ENCODE measurements around the gene MREG.
"Not testable (repeated sequence)": the region's sequence is repeated elsewhere in the genome, so short reads cannot be mapped to it uniquely, and the experiment has no call there.

MREG gene

GRCh38 chr2:215929602-215930335, 83.6 kb downstream of the MREG start:
- H3K9me3 Mint-ChIP-seq: no peaks in the 10 kb centered on the region
- H3K27ac Mint-ChIP-seq: no peak overlapping the region
- H3K4me1 Mint-ChIP-seq (ENCODE audit: low read depth in 2 of 2): no peaks in the 10 kb centered on the region
- DNase-seq (no peak), ATAC-seq (replicated peaks) (no peak)
- no peaks in the 10 kb centered on the region for H3K36me3 Mint-ChIP-seq (ENCODE audit: insufficient read depth)
- H3K4me3 Mint-ChIP-seq: no peak overlapping the region
- H3K27me3 Mint-ChIP-seq: peaks cover 20 to 24% of the 10 kb centered on the region in 2 donors

- peaks cover 37 to 38% of the 10 kb centered on the region in 2 donors for H3K27me3 Mint-ChIP-seq
- no peaks in the 10 kb centered on the region for H3K36me3 Mint-ChIP-seq (ENCODE audit: insufficient read depth)
- DNase-seq (no peak), ATAC-seq (replicated peaks) (no peak)
- no peak overlapping the region for H3K27ac Mint-ChIP-seq
- no peaks in the 10 kb centered on the region for H3K9me3 Mint-ChIP-seq
- H3K4me1 Mint-ChIP-seq (ENCODE audit: low read depth in 2 of 2): no peaks in the 10 kb centered on the region
- H3K4me3 Mint-ChIP-seq: no peak overlapping the region
Measured at GRCh38 chr2:215928086-215928485, 85.3 kb downstream of the MREG start.

DNA sequence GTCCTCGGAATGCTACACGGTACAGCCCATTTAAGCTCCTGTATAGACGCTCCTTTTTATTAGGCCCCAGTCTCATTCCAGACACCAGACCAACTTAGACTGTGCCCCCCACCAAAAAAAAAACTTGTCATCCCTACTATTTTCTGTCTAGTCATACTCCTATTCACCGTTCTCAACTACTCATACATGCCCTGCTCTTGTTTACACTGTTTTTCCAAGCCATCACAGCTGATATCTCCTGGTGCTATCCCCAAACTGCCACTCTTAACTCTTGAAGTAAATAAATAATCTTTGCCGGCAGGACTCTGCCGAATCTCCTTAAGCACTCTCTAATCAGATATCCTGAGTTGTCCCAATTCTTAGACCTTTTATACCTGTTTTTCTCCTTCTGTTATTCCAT, 86.4 kb downstream of the MREG start:
- not testable (repeated sequence) for DNase-seq, H3K4me3 Mint-ChIP-seq

DNA sequence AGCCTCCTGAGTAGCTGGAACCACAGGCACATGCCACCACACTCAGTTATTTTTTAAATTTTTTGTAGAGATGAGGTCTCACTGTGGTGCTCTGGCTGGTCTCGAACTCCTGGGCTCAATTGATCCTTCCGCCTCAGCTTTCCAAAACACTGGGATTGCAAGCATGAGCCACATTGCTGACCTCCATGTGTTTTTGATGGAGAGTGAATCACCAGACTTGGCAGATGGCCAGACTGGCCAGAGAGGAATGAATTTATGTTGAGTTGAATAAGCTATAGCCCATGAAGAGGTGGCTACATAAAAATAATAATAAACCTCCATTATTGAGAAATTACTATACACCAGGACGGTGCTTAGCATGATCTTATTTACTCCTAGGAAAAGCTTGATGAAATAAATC, 91.5 kb downstream of the MREG start:
- peaks cover 37 to 46% of the 10 kb centered on the region in 2 donors for H3K27me3 Mint-ChIP-seq
- peaks cover 3% of the 10 kb centered on the region for H3K36me3 Mint-ChIP-seq (ENCODE audit: insufficient read depth)
- ATAC-seq (replicated peaks): no peak
- no peaks in the 10 kb centered on the region for H3K9me3 Mint-ChIP-seq
- no peaks in the 10 kb centered on the region for H3K4me1 Mint-ChIP-seq (ENCODE audit: low read depth in 2 of 2)
- no peak for DNase-seq
- no peak overlapping the region for H3K27ac Mint-ChIP-seq
- H3K4me3 Mint-ChIP-seq: no peak overlapping the region

More for the DNA sequence above, 86.4 kb downstream of the MREG start:
- not testable (repeated sequence) for H3K4me1 Mint-ChIP-seq (ENCODE audit: low read depth in 2 of 2); ATAC-seq (replicated peaks); H3K27ac Mint-ChIP-seq; H3K36me3 Mint-ChIP-seq (ENCODE audit: insufficient read depth); H3K9me3 Mint-ChIP-seq
- peaks cover 43 to 45% of the 10 kb centered on the region in 2 donors for H3K27me3 Mint-ChIP-seq

DNA sequence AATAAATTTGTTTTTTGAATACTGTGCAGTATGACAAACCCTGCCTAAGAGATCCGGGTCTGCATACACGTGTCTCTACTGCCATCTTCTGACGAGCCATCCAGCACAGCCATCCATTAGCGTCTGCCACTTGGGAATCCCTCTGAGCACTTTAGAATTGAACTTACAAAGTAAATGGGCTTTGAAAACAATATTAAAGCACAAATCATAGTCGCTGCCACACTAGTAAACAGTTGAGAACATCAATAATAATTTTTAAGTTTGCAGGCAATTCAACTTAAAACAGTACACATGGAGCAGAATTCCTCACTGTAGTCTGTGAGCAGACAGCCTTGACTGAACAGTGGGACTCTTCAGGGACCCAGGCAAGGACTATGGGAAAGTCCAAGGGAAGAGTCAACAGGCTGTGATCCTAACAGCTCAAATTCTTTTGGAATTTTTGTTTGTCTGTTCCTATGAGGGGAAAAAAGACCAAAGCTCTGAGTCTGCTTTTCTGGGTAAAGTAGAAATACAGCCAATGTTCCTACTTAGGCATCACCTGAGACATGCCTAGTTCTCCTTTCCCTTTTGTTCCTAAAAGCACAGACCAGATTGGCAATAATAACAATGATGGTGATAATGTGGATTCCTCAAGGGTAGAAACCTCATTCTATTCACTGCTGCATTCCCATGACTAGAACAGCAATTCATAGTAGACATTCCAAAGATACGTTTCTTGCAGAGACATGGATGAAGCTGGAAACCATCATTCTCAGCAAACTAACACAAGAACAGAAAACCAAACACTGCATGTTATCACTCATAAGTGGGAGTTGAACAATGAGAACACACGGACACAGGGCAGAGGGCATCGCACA, 92.9 kb downstream of the MREG start:
- peak; percentile 41 to 47 (median 42) for DNase-seq
- Mint-ChIP-seq H3K4me3 (no peak overlapping the region), H3K27ac (no peak overlapping the region), H3K36me3 (ENCODE audit: insufficient read depth) (peaks cover 3% of the 10 kb centered on the region), H3K4me1 (ENCODE audit: low read depth in 2 of 2) (peaks cover 0 to 7% of the 10 kb centered on the region in 2 donors), H3K27me3 (peaks cover 37 to 42% of the 10 kb centered on the region in 2 donors), H3K9me3 (no peaks in the 10 kb centered on the region)
- ATAC-seq (replicated peaks): peak; percentile 80

DNA sequence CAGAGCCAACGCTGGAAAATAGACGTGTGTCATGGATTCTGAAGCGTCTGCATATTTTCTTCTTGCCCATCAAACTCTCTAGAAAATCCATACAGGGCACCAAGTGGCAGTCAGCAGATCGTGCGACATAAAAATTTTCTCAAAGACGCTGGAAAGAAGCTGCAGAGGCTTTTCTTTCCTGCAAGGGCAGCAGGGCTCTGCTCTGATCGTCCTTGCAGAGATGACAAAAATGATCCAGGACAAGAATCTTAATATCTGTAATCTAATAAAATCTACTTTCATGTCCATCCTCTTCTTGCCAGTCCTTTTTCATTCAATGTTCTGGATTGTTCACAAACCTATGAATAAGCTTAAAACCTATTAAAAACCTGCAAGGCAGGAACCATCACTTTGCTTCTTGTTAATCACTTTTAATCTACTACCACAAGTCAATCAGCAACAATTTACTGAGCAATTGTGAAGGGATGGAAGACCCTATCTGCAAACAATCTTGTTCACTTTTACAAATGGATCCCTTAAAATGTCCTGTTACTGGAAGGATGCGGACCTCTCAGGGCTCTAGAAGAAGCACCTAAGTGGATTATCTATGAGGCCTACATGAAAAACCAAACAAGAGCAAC, 93.6 kb downstream of the MREG start:
- ATAC-seq (replicated peaks): no peak
- no peak for DNase-seq
- Mint-ChIP-seq H3K9me3 (no peaks in the 10 kb centered on the region), H3K27ac (no peak overlapping the region), H3K36me3 (ENCODE audit: insufficient read depth) (peaks cover 3% of the 10 kb centered on the region), H3K27me3 (peaks cover 34 to 42% of the 10 kb centered on the region in 2 donors), H3K4me3 (no peak overlapping the region), H3K4me1 (ENCODE audit: low read depth in 2 of 2) (peaks cover 0 to 10% of the 10 kb centered on the region in 2 donors)

- H3K9me3 Mint-ChIP-seq: no peaks in the 10 kb centered on the region
- H3K27me3 Mint-ChIP-seq: peaks cover 29 to 42% of the 10 kb centered on the region in 2 donors
- peaks cover 3% of the 10 kb centered on the region for H3K36me3 Mint-ChIP-seq (ENCODE audit: insufficient read depth)
- no peak overlapping the region for H3K27ac Mint-ChIP-seq
- no peak overlapping the region for H3K4me3 Mint-ChIP-seq
- ATAC-seq (replicated peaks) (no peak), DNase-seq (no peak)
- peaks cover 0 to 12% of the 10 kb centered on the region in 2 donors for H3K4me1 Mint-ChIP-seq (ENCODE audit: low read depth in 2 of 2)
Measured at GRCh38 chr2:215918901-215919599, 94.3 kb downstream of the MREG start.

DNA sequence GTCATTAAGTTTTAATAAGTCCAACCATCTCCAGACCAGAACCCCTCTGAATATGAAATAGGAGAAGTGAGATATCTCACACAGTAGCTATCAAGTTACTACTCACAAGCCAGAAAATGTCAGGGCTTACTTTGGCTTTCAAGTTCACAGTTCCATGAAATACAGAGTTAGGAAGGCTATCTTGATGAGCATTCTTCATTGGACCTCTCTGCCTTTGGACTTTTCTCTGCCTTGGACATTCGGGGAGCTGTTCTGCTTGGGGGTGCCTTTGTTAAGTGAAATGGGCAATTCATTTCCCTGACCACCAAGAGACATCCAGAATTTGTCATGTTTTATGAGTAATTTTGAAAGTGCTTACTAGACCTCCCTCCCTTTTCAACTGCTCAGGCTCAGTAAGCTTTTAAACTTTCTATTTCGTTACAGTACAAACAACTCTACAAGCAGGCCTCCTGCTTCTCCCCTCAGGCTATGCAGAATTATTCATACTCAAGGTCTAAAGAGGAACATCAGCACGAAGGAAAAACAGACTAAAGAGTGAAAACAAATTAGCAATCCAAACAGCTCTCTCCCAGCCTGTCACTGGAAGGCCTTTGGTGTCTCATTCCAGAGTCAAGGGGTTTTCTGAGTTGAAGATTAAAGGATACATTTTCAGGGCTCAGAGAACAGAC, 95.3 kb downstream of the MREG start:
- Mint-ChIP-seq H3K27me3 (peaks cover 19 to 33% of the 10 kb centered on the region in 2 donors), H3K27ac (no peak overlapping the region), H3K4me1 (ENCODE audit: low read depth in 2 of 2) (peaks cover 0 to 12% of the 10 kb centered on the region in 2 donors), H3K4me3 (no peak overlapping the region), H3K9me3 (no peaks in the 10 kb centered on the region), H3K36me3 (ENCODE audit: insufficient read depth) (peaks cover 3% of the 10 kb centered on the region)
- DNase-seq (no peak), ATAC-seq (replicated peaks) (no peak)

- H3K9me3 Mint-ChIP-seq: no peaks in the 10 kb centered on the region
- H3K27ac Mint-ChIP-seq: no peak overlapping the region
- DNase-seq (no peak), ATAC-seq (replicated peaks) (no peak)
- H3K4me1 Mint-ChIP-seq (ENCODE audit: low read depth in 2 of 2): peaks cover 0 to 12% of the 10 kb centered on the region in 2 donors
- peaks cover 22 to 29% of the 10 kb centered on the region in 2 donors for H3K27me3 Mint-ChIP-seq
- H3K4me3 Mint-ChIP-seq: no peak overlapping the region
- H3K36me3 Mint-ChIP-seq (ENCODE audit: insufficient read depth): no peaks in the 10 kb centered on the region
Measured at GRCh38 chr2:215915441-215915840, 97.9 kb downstream of the MREG start.

DNA sequence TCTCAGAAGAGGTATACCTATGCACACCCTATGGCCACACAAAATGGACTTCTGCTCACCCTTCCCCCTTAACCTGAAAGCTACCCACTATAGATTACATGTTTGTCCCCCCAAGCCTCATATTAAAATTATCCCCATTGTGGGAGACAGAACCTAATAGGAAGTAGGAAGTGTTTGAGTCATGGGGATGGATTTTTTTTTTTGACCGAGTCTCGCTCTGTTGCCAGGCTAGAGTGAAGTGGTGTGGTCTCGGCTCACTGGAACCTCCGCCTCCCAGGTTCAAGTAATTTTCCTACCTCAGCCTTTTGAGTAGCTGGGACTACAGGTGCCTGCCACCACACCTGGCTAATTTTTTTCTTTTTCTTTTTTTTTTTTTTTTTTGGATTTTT, 98.6 kb downstream of the MREG start:
- no peak overlapping the region for H3K4me3 Mint-ChIP-seq
- DNase-seq (no peak), ATAC-seq (replicated peaks) (no peak)
- no peaks in the 10 kb centered on the region for H3K36me3 Mint-ChIP-seq (ENCODE audit: insufficient read depth)
- H3K4me1 Mint-ChIP-seq (ENCODE audit: low read depth in 2 of 2): peaks cover 0 to 12% of the 10 kb centered on the region in 2 donors
- H3K27me3 Mint-ChIP-seq: peaks cover 22 to 31% of the 10 kb centered on the region in 2 donors
- H3K9me3 Mint-ChIP-seq: no peaks in the 10 kb centered on the region
- H3K27ac Mint-ChIP-seq: no peak overlapping the region

- H3K9me3 Mint-ChIP-seq: no peaks in the 10 kb centered on the region
- peaks cover 0 to 12% of the 10 kb centered on the region in 2 donors for H3K4me1 Mint-ChIP-seq (ENCODE audit: low read depth in 2 of 2)
- DNase-seq (no peak), ATAC-seq (replicated peaks) (no peak)
- peaks cover 28 to 37% of the 10 kb centered on the region in 2 donors for H3K27me3 Mint-ChIP-seq
- H3K27ac Mint-ChIP-seq: no peak overlapping the region
- no peak overlapping the region for H3K4me3 Mint-ChIP-seq
- H3K36me3 Mint-ChIP-seq (ENCODE audit: insufficient read depth): no peaks in the 10 kb centered on the region
Measured at GRCh38 chr2:215914054-215914776, 99.1 kb downstream of the MREG start.

DNA sequence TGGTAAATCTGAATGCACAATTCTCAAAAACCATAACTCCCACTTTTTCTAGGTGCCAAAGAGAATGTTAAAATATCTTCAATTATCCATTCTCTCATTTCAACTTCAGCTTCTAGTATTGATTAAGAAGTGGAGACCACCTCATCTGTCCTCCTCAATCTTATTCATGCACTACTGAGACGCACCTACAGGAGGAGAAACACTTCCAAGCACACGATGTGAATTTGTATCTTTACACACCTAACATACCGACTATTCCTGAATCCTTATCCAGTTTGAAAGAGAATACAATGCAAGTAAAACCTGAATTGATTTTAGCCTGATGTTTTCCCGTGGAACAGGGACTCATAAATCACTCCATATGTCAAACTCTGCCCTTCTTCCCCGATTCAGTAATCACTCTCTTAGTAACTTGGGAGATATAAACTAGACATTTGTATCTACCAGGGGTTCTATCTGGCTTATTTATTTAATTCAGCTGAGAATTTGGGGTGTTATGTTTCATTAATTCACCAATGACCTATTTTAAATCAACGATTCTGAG, 101.0 kb downstream of the MREG start:
- no peak overlapping the region for H3K27ac Mint-ChIP-seq
- H3K9me3 Mint-ChIP-seq: no peaks in the 10 kb centered on the region
- H3K27me3 Mint-ChIP-seq: peaks cover 39 to 44% of the 10 kb centered on the region in 2 donors
- no peak for DNase-seq
- H3K4me3 Mint-ChIP-seq: no peak overlapping the region
- H3K4me1 Mint-ChIP-seq (ENCODE audit: low read depth in 2 of 2): peaks cover 0 to 12% of the 10 kb centered on the region in 2 donors
- H3K36me3 Mint-ChIP-seq (ENCODE audit: insufficient read depth): no peaks in the 10 kb centered on the region
- no peak for ATAC-seq (replicated peaks)

All from effector memory CD8-positive, alpha-beta T cell (primary cell).